ENCODE results near the gene ZBED1. TPM values are rescaled to one million over a fixed set of nuclear protein-coding genes. Genes with fewer than 3 reads are reported as not detected.
"Not testable (repeated sequence)": the region's sequence is repeated elsewhere in the genome, so short reads cannot be mapped to it uniquely, and the experiment has no call there.

ZBED1 gene
- polyA plus RNA-seq, 1 donor (not counting 4 experiments of a cell fraction or from before 2014, with no cell fraction given) = 9.0 TPM

- TF ChIP-seq CTCF (optimal IDR thresholded peaks at IDR 0.05 in 1 of 3, IDR thresholded peaks at IDR 0.05 in 1 of 3, conservative IDR thresholded peaks at IDR 0.05 in 1 of 3; ENCODE audit: extremely low read depth in 1 of 3, insufficient read depth in 2 of 3, low read length in 3 of 3) (no peak), EZH2 (IDR thresholded peaks at IDR 0.05; ENCODE audit: low read length) (no peak)
- no peak for FAIRE-seq
- Histone ChIP-seq H3K9ac (ENCODE audit: control insufficient read depth, extremely low read depth, insufficient read depth, low read length) (no peak overlapping the region), H3K4me1 (ENCODE audit: control insufficient read depth, extremely low read depth, insufficient read depth, low read length) (no peaks in the 10 kb centered on the region), H3K9me3 (ENCODE audit: control insufficient read depth, low read depth, low read length) (no peaks in the 10 kb centered on the region), H4K20me1 (ENCODE audit: control insufficient read depth, extremely low read depth, insufficient read depth, low read length) (no peaks in the 10 kb centered on the region), H3K4me3 (ENCODE audit: control insufficient read depth in 2 of 3, extremely low read depth in 1 of 3, insufficient read depth in 2 of 3, low read depth in 1 of 3, low read length in 3 of 3) (no peak overlapping the region), H3K9me1 (ENCODE audit: control insufficient read depth, extremely low read depth, insufficient read depth, low read length) (no peaks in the 10 kb centered on the region), H3K79me2 (ENCODE audit: control insufficient read depth, insufficient read depth, low read length) (peaks cover 20% of the 10 kb centered on the region), H2AFZ (ENCODE audit: control insufficient read depth, low read length) (no peak overlapping the region), H3K27me3 (ENCODE audit: control insufficient read depth, extremely low read depth, insufficient read depth, low read length) (no peaks in the 10 kb centered on the region), H3K4me2 (ENCODE audit: control insufficient read depth, extremely low read depth, insufficient read depth, low read depth, low read length) (no peak overlapping the region), H3K27ac (ENCODE audit: control insufficient read depth, insufficient read depth, low read length) (no peak overlapping the region), H3K36me3 (ENCODE audit: control insufficient read depth in 2 of 2, extremely low read depth in 1 of 2, insufficient read depth in 2 of 2, low read length in 2 of 2) (no peaks in the 10 kb centered on the region)
- dilution Hi-C loops (cut with MboI; ENCODE audit: extremely low pct_ligation_motif_present, low sequenced_read_pairs) = no loop called here
- DNase-seq (ENCODE audit: low read depth, low spot score) = no peak
Measured at GRCh38 chrX:2458309-2458708, 42.5 kb downstream of the ZBED1 start.

- no peaks in the 10 kb centered on the region for H3K4me1 ChIP-seq (ENCODE audit: control insufficient read depth, extremely low read depth, insufficient read depth, low read length)
- H3K27me3 ChIP-seq (ENCODE audit: control insufficient read depth, extremely low read depth, insufficient read depth, low read length) = no peaks in the 10 kb centered on the region
- H2AFZ ChIP-seq (ENCODE audit: control insufficient read depth, low read length) = no peak overlapping the region
- H3K9ac ChIP-seq (ENCODE audit: control insufficient read depth, extremely low read depth, insufficient read depth, low read length) = no peak overlapping the region
- no peaks in the 10 kb centered on the region for H3K36me3 ChIP-seq (ENCODE audit: control insufficient read depth in 2 of 2, extremely low read depth in 1 of 2, insufficient read depth in 2 of 2, low read length in 2 of 2)
- H3K27ac ChIP-seq (ENCODE audit: control insufficient read depth, insufficient read depth, low read length) = no peak overlapping the region
- no peak overlapping the region for H3K4me3 ChIP-seq (ENCODE audit: control insufficient read depth in 2 of 3, extremely low read depth in 1 of 3, insufficient read depth in 2 of 3, low read depth in 1 of 3, low read length in 3 of 3)
- FAIRE-seq (no peak), DNase-seq (ENCODE audit: low read depth, low spot score) (no peak)
- TF ChIP-seq CTCF (optimal IDR thresholded peaks at IDR 0.05 in 1 of 3, IDR thresholded peaks at IDR 0.05 in 1 of 3, conservative IDR thresholded peaks at IDR 0.05 in 1 of 3; ENCODE audit: extremely low read depth in 1 of 3, insufficient read depth in 2 of 3, low read length in 3 of 3) (no peak), EZH2 (IDR thresholded peaks at IDR 0.05; ENCODE audit: low read length) (no peak)
- dilution Hi-C loops (cut with MboI; ENCODE audit: extremely low pct_ligation_motif_present, low sequenced_read_pairs) = no loop called here
- no peaks in the 10 kb centered on the region for H3K9me1 ChIP-seq (ENCODE audit: control insufficient read depth, extremely low read depth, insufficient read depth, low read length)
- no peak overlapping the region for H3K4me2 ChIP-seq (ENCODE audit: control insufficient read depth, extremely low read depth, insufficient read depth, low read depth, low read length)
- peaks cover 25% of the 10 kb centered on the region for H3K79me2 ChIP-seq (ENCODE audit: control insufficient read depth, insufficient read depth, low read length)
- no peaks in the 10 kb centered on the region for H3K9me3 ChIP-seq (ENCODE audit: control insufficient read depth, low read depth, low read length)
- no peaks in the 10 kb centered on the region for H4K20me1 ChIP-seq (ENCODE audit: control insufficient read depth, extremely low read depth, insufficient read depth, low read length)
Measured at GRCh38 chrX:2457289-2458133, 43.3 kb downstream of the ZBED1 start.

- FAIRE-seq; H4K20me1 ChIP-seq (ENCODE audit: control insufficient read depth, extremely low read depth, insufficient read depth, low read length); H3K9me3 ChIP-seq (ENCODE audit: control insufficient read depth, low read depth, low read length); H3K4me1 ChIP-seq (ENCODE audit: control insufficient read depth, extremely low read depth, insufficient read depth, low read length); H3K27me3 ChIP-seq (ENCODE audit: control insufficient read depth, extremely low read depth, insufficient read depth, low read length); H3K4me2 ChIP-seq (ENCODE audit: control insufficient read depth, extremely low read depth, insufficient read depth, low read depth, low read length); H3K9ac ChIP-seq (ENCODE audit: control insufficient read depth, extremely low read depth, insufficient read depth, low read length); DNase-seq (ENCODE audit: low read depth, low spot score); H3K9me1 ChIP-seq (ENCODE audit: control insufficient read depth, extremely low read depth, insufficient read depth, low read length); H3K4me3 ChIP-seq (ENCODE audit: control insufficient read depth in 2 of 3, extremely low read depth in 1 of 3, insufficient read depth in 2 of 3, low read depth in 1 of 3, low read length in 3 of 3); H3K27ac ChIP-seq (ENCODE audit: control insufficient read depth, insufficient read depth, low read length); dilution Hi-C loops (cut with MboI; ENCODE audit: extremely low pct_ligation_motif_present, low sequenced_read_pairs); H3K36me3 ChIP-seq (ENCODE audit: control insufficient read depth in 2 of 2, extremely low read depth in 1 of 2, insufficient read depth in 2 of 2, low read length in 2 of 2); H2AFZ ChIP-seq (ENCODE audit: control insufficient read depth, low read length): not testable (repeated sequence)
- peaks cover 30% of the 10 kb centered on the region for H3K79me2 ChIP-seq (ENCODE audit: control insufficient read depth, insufficient read depth, low read length)
Measured at GRCh38 chrX:2456091-2456490, 44.7 kb downstream of the ZBED1 start.

- H4K20me1 ChIP-seq (ENCODE audit: control insufficient read depth, extremely low read depth, insufficient read depth, low read length); DNase-seq (ENCODE audit: low read depth, low spot score); H3K9me1 ChIP-seq (ENCODE audit: control insufficient read depth, extremely low read depth, insufficient read depth, low read length); H3K27me3 ChIP-seq (ENCODE audit: control insufficient read depth, extremely low read depth, insufficient read depth, low read length); H3K4me3 ChIP-seq (ENCODE audit: control insufficient read depth in 2 of 3, extremely low read depth in 1 of 3, insufficient read depth in 2 of 3, low read depth in 1 of 3, low read length in 3 of 3); H3K27ac ChIP-seq (ENCODE audit: control insufficient read depth, insufficient read depth, low read length); H3K4me2 ChIP-seq (ENCODE audit: control insufficient read depth, extremely low read depth, insufficient read depth, low read depth, low read length); H3K9ac ChIP-seq (ENCODE audit: control insufficient read depth, extremely low read depth, insufficient read depth, low read length); H2AFZ ChIP-seq (ENCODE audit: control insufficient read depth, low read length); FAIRE-seq; H3K9me3 ChIP-seq (ENCODE audit: control insufficient read depth, low read depth, low read length); H3K4me1 ChIP-seq (ENCODE audit: control insufficient read depth, extremely low read depth, insufficient read depth, low read length); H3K36me3 ChIP-seq (ENCODE audit: control insufficient read depth in 2 of 2, extremely low read depth in 1 of 2, insufficient read depth in 2 of 2, low read length in 2 of 2); dilution Hi-C loops (cut with MboI; ENCODE audit: extremely low pct_ligation_motif_present, low sequenced_read_pairs): not testable (repeated sequence)
- H3K79me2 ChIP-seq (ENCODE audit: control insufficient read depth, insufficient read depth, low read length) = peaks cover 30% of the 10 kb centered on the region
Measured at GRCh38 chrX:2454620-2455019, 46.2 kb downstream of the ZBED1 start.

Data from keratinocyte (primary cell).